NOMO-1 treated with DMSO at 0.1 percent for 48 hours (cell line): ENCODE measurements around the gene IL7R.

Source experiments
- DNase-seq: peaks from one replicate; lab custom pipeline; 2025; ENCODE audit not compliant: unreplicated experiment; lab: John Stamatoyannopoulos, UW

Gene IL7R

DNA sequence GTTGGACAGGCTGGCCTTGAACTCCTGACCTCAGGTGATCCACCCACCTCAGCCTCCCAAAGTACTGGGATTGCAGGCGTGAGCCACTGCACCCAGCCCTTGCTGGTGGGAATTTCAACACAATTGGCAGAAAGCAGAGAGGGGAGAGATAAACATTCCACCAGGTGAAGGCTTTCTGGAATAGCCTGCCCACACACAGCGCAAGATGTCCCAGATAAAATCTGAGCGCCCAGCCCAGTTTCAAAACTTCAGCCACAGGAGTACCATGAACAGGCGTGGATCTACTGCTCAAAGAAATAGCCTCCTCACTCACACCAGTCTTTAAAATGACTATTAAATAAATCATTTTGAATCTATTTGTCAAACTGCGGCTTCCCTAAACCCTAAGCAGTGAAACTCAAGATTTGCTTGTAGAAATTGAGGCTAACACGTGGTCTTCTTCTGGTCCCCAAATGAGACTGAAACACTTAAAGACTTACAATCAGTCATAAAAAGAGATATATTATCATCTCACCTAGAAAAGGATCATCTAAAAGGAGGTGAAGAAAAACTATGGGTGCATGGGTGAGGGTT, 47.0 kb downstream of the IL7R start:
- DNase-seq = no peak

- no peak for DNase-seq
These were observed 47.9 kb downstream of the IL7R start for GRCh38 chr5:35904443-35905132.

- DNase-seq = peak; percentile 53
These were observed 51.5 kb downstream of the IL7R start for GRCh38 chr5:35908228-35908627.

DNA sequence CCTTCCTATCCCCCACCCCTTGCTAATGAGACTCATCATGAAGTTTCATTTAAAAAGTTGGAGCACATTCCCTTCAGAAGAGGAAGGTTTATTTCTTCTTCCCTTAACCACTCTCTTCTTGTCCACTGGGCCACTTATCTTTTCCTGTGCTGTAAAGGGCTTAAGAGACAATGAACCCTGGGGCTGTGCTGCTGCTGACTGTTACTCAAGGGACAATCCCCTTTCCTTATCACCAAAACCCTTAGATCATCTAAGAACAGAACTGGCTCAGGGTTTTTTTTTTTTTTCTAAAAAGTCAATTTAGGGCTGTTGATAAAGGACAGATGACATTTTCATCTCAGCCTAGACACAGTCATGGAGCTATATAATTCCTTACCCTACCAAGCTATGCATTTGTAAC, 52.1 kb downstream of the IL7R start:
- DNase-seq = no peak

- no peak for DNase-seq
These were observed 62.5 kb downstream of the IL7R start for GRCh38 chr5:35919191-35919590.

- no peak for DNase-seq
These were observed 64.2 kb downstream of the IL7R start for GRCh38 chr5:35920890-35921289.

DNA sequence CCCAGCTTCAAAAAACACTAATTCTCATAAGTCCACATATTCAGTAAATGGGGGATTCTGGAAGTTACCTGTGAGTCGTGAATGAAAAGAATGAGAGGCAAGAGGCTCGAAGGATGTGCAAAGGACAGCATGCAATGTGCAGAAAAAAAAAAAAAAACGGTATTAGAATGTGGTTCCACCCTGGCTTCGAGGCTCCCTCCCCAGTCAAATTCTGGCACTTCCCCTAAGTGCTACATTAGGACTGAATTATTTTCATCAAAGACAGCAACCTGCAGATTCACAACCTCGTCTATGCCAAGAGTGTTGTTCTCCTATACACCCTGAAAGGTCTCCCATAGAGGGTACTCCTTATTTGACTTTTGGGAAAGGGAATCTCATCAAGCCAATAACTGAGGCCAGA, 65.2 kb downstream of the IL7R start:
- no peak for DNase-seq

DNA sequence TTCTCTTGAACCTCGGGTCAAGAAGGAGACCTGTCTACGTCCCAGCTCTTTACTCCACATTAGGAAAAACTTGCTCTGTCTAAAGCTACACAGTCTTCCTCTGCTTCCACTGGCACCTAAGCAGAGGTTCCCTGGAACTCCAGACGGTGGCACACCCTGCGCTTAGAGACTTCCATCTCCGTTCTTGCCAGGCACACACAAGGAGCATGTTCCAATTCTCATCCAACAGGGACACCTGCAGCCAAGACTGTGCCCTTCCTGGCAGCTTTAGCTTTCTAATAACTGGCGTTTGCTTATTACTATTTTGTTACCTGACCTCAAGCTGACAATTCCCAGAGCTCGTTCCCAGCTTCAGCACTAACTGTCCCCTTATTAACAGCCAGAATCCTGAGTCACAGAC, 65.8 kb downstream of the IL7R start:
- DNase-seq = no peak

DNA sequence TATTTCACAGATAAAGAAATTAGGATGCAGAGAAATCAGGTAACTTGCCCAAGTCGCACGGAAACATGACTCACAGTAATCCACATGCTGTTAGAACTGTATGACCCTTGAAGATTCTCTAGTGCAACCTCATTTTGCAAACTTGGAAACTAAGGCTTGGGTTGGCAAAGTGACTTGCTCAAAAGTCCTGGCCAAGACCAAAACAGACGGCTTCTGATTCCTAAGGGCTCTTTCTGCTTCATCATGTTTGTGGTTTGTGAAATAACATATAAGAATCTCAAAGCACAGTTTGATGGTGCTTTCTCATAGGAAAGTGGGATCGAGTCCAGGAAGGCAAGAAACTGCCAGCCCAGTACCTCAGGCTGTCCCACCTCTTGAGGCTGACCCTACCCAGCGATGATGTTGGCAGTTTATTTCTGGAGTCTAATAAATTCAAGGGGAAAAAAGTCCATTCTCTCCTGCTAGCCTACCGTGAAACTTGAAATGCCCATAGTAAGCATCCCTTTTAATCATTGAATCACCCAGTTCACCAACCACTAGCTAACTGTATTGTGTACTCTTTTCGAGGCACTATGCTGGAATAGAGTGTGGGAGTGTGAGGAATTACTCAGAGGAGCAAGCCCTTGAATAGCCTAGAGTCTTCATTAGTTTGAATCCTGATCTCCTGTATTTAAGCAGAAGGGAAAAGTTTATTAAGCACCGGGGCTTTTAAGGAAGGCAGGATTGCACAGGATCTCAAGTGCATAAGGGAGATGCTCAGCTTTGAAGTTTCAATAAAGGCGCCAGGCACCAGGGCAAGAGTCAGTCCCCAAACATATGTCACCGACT, 67.6 kb downstream of the IL7R start:
- no peak for DNase-seq

- DNase-seq = peak; percentile 91
These were observed 68.4 kb downstream of the IL7R start for GRCh38 chr5:35924950-35925722.

GRCh38 chr5:35926389-35927051, 69.8 kb downstream of the IL7R start:
- peak; percentile 89 for DNase-seq
